ENCODE measurements around the gene ACADM. TPM values are rescaled to one million over a fixed set of nuclear protein-coding genes. Genes with fewer than 3 reads are reported as not detected.
A peak's percentile ranks its signal among the peaks of the same experiment; 100 is the strongest.
"Not testable (repeated sequence)": the region's sequence is repeated elsewhere in the genome, so short reads cannot be mapped to it uniquely, and the experiment has no call there.

ACADM gene
- total RNA-seq, 2 experiments from 2014 or later, result 34.9 to 37.5 TPM

- H3K27me3 Mint-ChIP-seq, result peaks cover 3% of the 10 kb centered on the region
- no peaks in the 10 kb centered on the region for H3K9me3 Mint-ChIP-seq
- peaks cover 4% of the 10 kb centered on the region for H3K36me3 Mint-ChIP-seq
- H3K4me1 Mint-ChIP-seq, result peaks cover 35% of the 10 kb centered on the region
- no peak for DNase-seq
- POLR2A ChIA-PET, result interaction anchor here (1.0 to 1.1 kb wide), 2 partner anchors 63 to 64 kb away, joined by 4 read pairs; partner anchors contain the start of gene RABGGTB
- no peak overlapping the region for H3K27ac Mint-ChIP-seq
- peak overlapping the region; percentile 98 for H3K4me3 Mint-ChIP-seq
- no peak for ATAC-seq (ENCODE audit: low read depth)
These were observed 1.5 kb upstream of the ACADM start for GRCh38 chr1:75722966-75723365.

DNA sequence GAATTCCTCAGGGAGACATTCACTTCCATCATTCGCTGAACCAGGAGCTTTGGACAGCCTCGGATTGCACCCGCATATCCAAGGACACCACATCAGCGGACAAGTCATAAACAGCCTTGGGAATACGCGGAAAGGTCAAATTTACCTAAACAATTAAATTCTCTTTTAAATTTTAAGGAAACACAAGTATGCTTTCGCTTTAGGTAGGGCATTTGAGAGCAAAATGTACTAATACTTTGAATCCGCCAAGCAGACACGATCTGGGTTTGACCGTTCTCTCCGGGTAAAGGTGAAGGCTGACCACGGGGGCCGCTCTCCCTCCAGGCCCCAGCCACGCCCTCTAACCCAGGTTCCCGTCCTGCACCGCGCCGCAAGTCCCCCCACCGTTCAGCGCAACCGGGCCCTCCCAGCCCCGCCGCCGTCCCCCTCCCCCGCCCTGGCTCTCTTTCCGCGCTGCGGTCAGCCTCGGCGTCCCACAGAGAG lies 479 bp upstream of the ACADM start:
- Mint-ChIP-seq H3K27ac (peak overlapping the region; percentile 95), H3K36me3 (peaks cover 5% of the 10 kb centered on the region), H3K9me3 (no peaks in the 10 kb centered on the region), H3K27me3 (no peaks in the 10 kb centered on the region), H3K4me1 (peaks cover 37% of the 10 kb centered on the region), H3K4me3 (peak overlapping the region; percentile 98)
- POLR2A ChIA-PET, result interaction anchor here (1.0 kb wide), 1 partner anchor 62 kb away, joined by 4 read pairs; the partner anchor contains the start of gene RABGGTB
- ATAC-seq (ENCODE audit: low read depth), result peak; percentile 76
- no peak for DNase-seq

DNA sequence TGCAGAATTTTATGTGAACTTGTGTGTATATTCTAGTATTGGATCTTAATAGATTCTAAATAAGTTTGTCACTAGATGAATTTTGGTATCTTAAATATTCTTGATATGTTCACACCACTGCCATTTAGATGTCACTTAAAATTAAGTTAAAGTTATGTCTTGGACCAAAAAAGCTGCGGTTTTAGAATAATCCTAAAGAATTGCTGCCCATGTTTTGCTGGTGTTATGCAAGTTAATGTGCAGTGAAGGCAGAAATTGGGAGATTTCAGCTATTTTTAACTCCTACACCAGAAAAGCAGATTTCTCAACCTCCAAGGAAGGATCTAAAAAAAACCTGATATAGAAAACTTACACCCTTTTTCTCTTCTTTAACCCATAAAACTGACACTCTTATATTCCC lies 757 bp downstream of the ACADM start:
- Mint-ChIP-seq H3K36me3 (peaks cover 8% of the 10 kb centered on the region), H3K4me1 (peaks cover 37% of the 10 kb centered on the region), H3K4me3 (peak overlapping the region; percentile 98), H3K9me3 (no peaks in the 10 kb centered on the region), H3K27me3 (no peaks in the 10 kb centered on the region), H3K27ac (peak overlapping the region; percentile 95)
- ATAC-seq (ENCODE audit: low read depth) (no peak), DNase-seq (no peak)
- POLR2A ChIA-PET, result no interaction called here

GRCh38 chr1:75725861-75726361 lies 1.4 kb downstream of the ACADM start:
- no peak for ATAC-seq (ENCODE audit: low read depth)
- H3K36me3 Mint-ChIP-seq, result peaks cover 8% of the 10 kb centered on the region
- H3K27me3 Mint-ChIP-seq, result no peaks in the 10 kb centered on the region
- DNase-seq, result no peak
- peak overlapping the region; percentile 98 for H3K4me3 Mint-ChIP-seq
- POLR2A ChIA-PET, result no interaction called here
- H3K9me3 Mint-ChIP-seq, result no peaks in the 10 kb centered on the region
- H3K4me1 Mint-ChIP-seq, result peaks cover 31% of the 10 kb centered on the region
- H3K27ac Mint-ChIP-seq, result no peak overlapping the region

DNA sequence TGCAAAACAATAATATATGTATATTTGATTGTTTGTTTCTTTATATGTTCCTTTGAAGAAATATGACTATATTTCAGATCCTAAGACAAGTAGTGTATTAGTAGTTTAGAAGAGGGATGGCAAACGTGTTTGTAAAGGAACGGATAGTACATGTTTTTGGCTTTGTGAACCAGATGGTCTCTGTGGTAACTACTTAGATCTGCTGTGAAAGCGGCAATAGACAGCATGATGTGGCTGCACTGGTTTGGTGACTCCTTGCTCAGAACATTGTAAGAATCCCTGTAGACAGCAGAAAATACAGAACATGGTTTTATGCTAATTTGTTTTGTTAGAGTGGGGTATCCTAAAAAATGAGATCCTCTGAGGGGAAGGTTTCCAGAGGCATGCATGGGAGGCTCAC lies 3.1 kb downstream of the ACADM start:
- ATAC-seq (ENCODE audit: low read depth) (no peak), DNase-seq (no peak)
- no peak overlapping the region for H3K4me3 Mint-ChIP-seq
- H3K9me3 Mint-ChIP-seq, result no peaks in the 10 kb centered on the region
- no peak overlapping the region for H3K27ac Mint-ChIP-seq
- POLR2A ChIA-PET, result no interaction called here
- H3K27me3 Mint-ChIP-seq, result no peaks in the 10 kb centered on the region
- peaks cover 32% of the 10 kb centered on the region for H3K4me1 Mint-ChIP-seq
- peaks cover 10% of the 10 kb centered on the region for H3K36me3 Mint-ChIP-seq

DNA sequence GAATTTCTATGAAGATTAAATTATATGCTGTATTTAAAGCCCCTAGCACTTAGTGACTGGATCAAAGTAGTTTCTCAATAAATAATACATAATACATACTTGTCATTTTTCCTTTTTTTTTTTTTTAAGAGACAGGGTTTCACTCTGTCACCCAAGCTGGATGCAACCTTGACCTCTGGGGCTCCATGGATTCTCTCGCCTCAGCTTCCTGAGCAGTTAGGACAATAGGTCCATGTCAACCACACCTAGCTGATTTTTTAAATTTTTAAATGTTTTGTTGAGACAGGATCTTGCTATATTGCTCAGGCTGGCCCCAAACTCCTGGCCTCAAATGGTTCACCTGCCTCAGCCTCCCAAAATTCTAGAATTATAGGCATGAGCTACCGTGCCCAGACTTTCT lies 5.9 kb downstream of the ACADM start:
- no peaks in the 10 kb centered on the region for H3K9me3 Mint-ChIP-seq
- no peak overlapping the region for H3K4me3 Mint-ChIP-seq
- ATAC-seq (ENCODE audit: low read depth) (no peak), DNase-seq (no peak)
- H3K36me3 Mint-ChIP-seq, result peaks cover 22% of the 10 kb centered on the region
- POLR2A ChIA-PET, result no interaction called here
- H3K27me3 Mint-ChIP-seq, result no peaks in the 10 kb centered on the region
- H3K27ac Mint-ChIP-seq, result no peak overlapping the region
- peaks cover 23% of the 10 kb centered on the region for H3K4me1 Mint-ChIP-seq

- POLR2A ChIA-PET, result no interaction called here
- no peaks in the 10 kb centered on the region for H3K27me3 Mint-ChIP-seq
- ATAC-seq (ENCODE audit: low read depth), result no peak
- no peak for DNase-seq
- H3K36me3 Mint-ChIP-seq, result peaks cover 23% of the 10 kb centered on the region
- H3K27ac Mint-ChIP-seq, result no peak overlapping the region
- H3K4me1 Mint-ChIP-seq, result peaks cover 11% of the 10 kb centered on the region
- no peak overlapping the region for H3K4me3 Mint-ChIP-seq
- H3K9me3 Mint-ChIP-seq, result no peaks in the 10 kb centered on the region
These were observed 7.4 kb downstream of the ACADM start for GRCh38 chr1:75731881-75732280.

DNA sequence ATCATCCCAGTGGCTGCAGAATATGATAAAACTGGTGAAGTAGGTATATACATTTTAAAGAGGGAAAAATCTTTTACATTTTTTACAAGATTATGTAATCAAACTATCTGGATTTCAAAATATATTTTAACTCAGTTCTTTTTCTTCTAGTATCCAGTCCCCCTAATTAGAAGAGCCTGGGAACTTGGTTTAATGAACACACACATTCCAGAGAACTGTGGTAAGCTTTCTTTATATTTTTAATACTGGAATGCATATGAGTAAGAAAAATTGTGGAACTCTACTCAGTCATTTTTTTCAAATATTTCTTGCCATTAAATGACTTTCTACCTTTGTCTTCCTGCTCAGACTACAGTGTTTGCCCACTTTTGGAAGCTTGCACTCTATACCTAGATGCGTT lies 8.2 kb downstream of the ACADM start:
- H3K36me3 Mint-ChIP-seq, result peaks cover 21% of the 10 kb centered on the region
- H3K27me3 Mint-ChIP-seq, result no peaks in the 10 kb centered on the region
- no peak overlapping the region for H3K27ac Mint-ChIP-seq
- no peaks in the 10 kb centered on the region for H3K9me3 Mint-ChIP-seq
- DNase-seq (no peak), ATAC-seq (ENCODE audit: low read depth) (no peak)
- POLR2A ChIA-PET, result no interaction called here
- H3K4me3 Mint-ChIP-seq, result no peak overlapping the region
- H3K4me1 Mint-ChIP-seq, result peaks cover 6% of the 10 kb centered on the region

DNA sequence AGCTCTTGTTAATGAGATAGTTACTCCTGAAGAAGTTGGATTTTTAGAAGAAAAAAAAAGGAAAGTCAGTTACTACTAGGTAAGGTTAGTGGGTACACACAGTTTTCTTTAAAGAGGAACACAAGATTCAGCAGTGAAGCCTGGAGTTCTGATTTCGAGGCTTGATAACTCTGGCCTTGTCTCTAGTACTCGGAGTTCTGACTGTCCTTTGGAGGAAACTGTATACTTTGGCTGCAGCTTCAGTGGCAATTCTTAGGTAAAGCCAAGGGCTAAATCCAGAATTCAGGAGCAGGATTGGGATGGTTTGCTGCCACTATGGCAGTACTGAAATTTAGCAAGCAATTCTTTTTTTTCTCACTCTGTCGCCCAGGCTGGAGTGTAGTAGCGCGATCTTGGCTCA lies 9.2 kb downstream of the ACADM start:
- DNase-seq (no peak), ATAC-seq (ENCODE audit: low read depth) (no peak)
- Mint-ChIP-seq H3K36me3 (peaks cover 18% of the 10 kb centered on the region), H3K27ac (no peak overlapping the region), H3K27me3 (no peaks in the 10 kb centered on the region), H3K4me3 (no peak overlapping the region), H3K4me1 (peaks cover 2% of the 10 kb centered on the region), H3K9me3 (no peaks in the 10 kb centered on the region)
- POLR2A ChIA-PET, result no interaction called here

GRCh38 chr1:75736016-75736415 lies 11.5 kb downstream of the ACADM start:
- no peak for DNase-seq
- POLR2A ChIA-PET, result no interaction called here
- peaks cover 2% of the 10 kb centered on the region for H3K4me1 Mint-ChIP-seq
- no peak overlapping the region for H3K27ac Mint-ChIP-seq
- H3K36me3 Mint-ChIP-seq, result peaks cover 17% of the 10 kb centered on the region
- no peaks in the 10 kb centered on the region for H3K27me3 Mint-ChIP-seq
- no peak for ATAC-seq (ENCODE audit: low read depth)
- no peak overlapping the region for H3K4me3 Mint-ChIP-seq
- H3K9me3 Mint-ChIP-seq, result no peaks in the 10 kb centered on the region

DNA sequence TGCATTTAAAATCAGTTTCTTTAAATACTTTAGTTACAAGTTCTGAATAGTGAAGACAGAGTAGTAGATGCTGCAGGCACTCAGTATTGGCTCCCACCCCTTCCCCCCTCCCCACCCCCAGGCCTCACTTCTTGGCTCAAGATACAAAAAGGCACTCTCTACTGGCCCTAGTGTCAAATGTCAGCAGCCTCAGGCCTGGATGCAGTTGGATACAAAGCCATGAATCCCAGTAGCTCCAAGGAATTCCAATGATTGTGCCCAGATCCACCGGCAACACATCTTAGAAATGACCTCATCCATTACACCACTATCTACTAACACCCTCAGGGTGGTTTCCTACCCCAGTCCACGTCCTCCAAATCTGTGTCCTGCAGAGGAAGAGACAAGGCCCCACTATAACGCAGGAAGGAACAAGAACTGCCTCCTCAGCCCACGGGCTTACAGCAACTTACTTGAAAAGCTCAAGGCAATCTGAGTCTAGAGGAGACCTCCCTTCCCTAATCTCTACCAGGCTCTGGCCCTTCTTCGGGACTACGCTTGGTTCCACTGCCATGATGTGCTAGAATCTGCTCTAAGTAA lies 17.6 kb downstream of the ACADM start:
- no peaks in the 10 kb centered on the region for H3K9me3 Mint-ChIP-seq
- H3K4me3 Mint-ChIP-seq, result no peak overlapping the region
- ATAC-seq (ENCODE audit: low read depth), result no peak
- no peak for DNase-seq
- peaks cover 4% of the 10 kb centered on the region for H3K4me1 Mint-ChIP-seq
- H3K27me3 Mint-ChIP-seq, result no peaks in the 10 kb centered on the region
- peaks cover 11% of the 10 kb centered on the region for H3K36me3 Mint-ChIP-seq
- H3K27ac Mint-ChIP-seq, result no peak overlapping the region
- POLR2A ChIA-PET, result no interaction called here

GRCh38 chr1:75745276-75745675 lies 20.8 kb downstream of the ACADM start:
- Mint-ChIP-seq H3K27ac (no peak overlapping the region), H3K4me3 (no peak overlapping the region), H3K27me3 (no peaks in the 10 kb centered on the region), H3K4me1 (peaks cover 4% of the 10 kb centered on the region), H3K36me3 (peaks cover 15% of the 10 kb centered on the region), H3K9me3 (no peaks in the 10 kb centered on the region)
- ATAC-seq (ENCODE audit: low read depth), result no peak
- no peak for DNase-seq
- POLR2A ChIA-PET, result no interaction called here

- H3K4me1 Mint-ChIP-seq, POLR2A ChIA-PET: not testable (repeated sequence)
- peaks cover 58% of the 10 kb centered on the region for H3K36me3 Mint-ChIP-seq
These were observed 32.7 kb downstream of the ACADM start for GRCh38 chr1:75757210-75757609.

DNA sequence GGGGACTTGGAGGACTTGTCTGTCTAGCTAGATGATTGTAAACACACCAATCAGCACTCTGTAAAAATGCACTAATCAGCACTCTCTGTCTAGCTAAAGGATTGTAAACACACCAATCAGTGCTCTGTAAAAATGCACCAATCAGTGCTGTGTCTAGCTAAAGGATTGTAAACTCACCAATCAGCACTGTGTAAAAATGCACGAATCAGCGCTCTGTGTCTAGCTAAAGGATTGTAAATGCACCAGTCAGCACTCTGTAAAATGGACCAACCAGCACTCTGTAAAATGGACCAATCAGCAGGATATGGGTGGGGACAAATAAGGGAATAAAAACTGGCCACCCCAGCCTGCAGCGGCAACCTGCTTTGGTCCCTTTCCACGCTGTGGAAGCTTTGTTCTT lies 34.0 kb downstream of the ACADM start:
- ATAC-seq (ENCODE audit: low read depth); H3K4me3 Mint-ChIP-seq; DNase-seq; H3K4me1 Mint-ChIP-seq; H3K27me3 Mint-ChIP-seq; H3K27ac Mint-ChIP-seq: not testable (repeated sequence)
- Mint-ChIP-seq H3K36me3 (peaks cover 46% of the 10 kb centered on the region), H3K9me3 (peaks cover 16% of the 10 kb centered on the region)
- POLR2A ChIA-PET, result interaction anchor here (0.8 kb wide), 1 partner anchor 27 kb away, joined by 4 read pairs; the partner anchor contains the start of gene RABGGTB

More at GRCh38 chr1:75757210-75757609, 32.7 kb downstream of the ACADM start:
- not testable (repeated sequence) for ATAC-seq (ENCODE audit: low read depth); DNase-seq; H3K27me3 Mint-ChIP-seq; H3K27ac Mint-ChIP-seq; H3K4me3 Mint-ChIP-seq
- peaks cover 16% of the 10 kb centered on the region for H3K9me3 Mint-ChIP-seq
